ENCODE data around the gene DNAAF5. TPM values are rescaled to one million over a fixed set of nuclear protein-coding genes. Genes with fewer than 3 reads are reported as not detected.
"Not testable (repeated sequence)": the region's sequence is repeated elsewhere in the genome, so short reads cannot be mapped to it uniquely, and the experiment has no call there.

The DNAAF5 gene
- total and polyA plus RNA-seq, 8 donors: 6.7 to 210 (median 22.4) TPM

GRCh38 chr7:739983-740942 lies 13.8 kb downstream of the DNAAF5 start:
- intact Hi-C loops (cut with DNase I; ENCODE audit: low total_unique reads): no loop called here
- H3K36me3 ChIP-seq: peaks cover 19 to 50% (median 46%) of the 10 kb centered on the region in 4 donors
- no peaks in the 10 kb centered on the region for H3K27me3 ChIP-seq
- no peak overlapping the region for H3K4me3 ChIP-seq
- 94 to 96% (median 95%) methylated on average over 25 to 46 of the region's 46 CpGs for WGBS, 5 donors
- no peaks in the 10 kb centered on the region for H3K9me3 ChIP-seq
- TF ChIP-seq POLR2A (IDR thresholded peaks at IDR 0.05) (no peak), EP300 (IDR thresholded peaks at IDR 0.05) (no peak), POLR2AphosphoS5 (IDR thresholded peaks at IDR 0.05) (no peak)
- TF ChIP-seq, protein P1, sequence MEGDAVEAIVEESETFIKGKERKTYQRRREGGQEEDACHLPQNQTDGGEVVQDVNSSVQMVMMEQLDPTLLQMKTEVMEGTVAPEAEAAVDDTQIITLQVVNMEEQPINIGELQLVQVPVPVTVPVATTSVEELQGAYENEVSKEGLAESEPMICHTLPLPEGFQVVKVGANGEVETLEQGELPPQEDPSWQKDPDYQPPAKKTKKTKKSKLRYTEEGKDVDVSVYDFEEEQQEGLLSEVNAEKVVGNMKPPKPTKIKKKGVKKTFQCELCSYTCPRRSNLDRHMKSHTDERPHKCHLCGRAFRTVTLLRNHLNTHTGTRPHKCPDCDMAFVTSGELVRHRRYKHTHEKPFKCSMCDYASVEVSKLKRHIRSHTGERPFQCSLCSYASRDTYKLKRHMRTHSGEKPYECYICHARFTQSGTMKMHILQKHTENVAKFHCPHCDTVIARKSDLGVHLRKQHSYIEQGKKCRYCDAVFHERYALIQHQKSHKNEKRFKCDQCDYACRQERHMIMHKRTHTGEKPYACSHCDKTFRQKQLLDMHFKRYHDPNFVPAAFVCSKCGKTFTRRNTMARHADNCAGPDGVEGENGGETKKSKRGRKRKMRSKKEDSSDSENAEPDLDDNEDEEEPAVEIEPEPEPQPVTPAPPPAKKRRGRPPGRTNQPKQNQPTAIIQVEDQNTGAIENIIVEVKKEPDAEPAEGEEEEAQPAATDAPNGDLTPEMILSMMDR (IDR thresholded peaks at IDR 0.05): no peak
- H3K27ac ChIP-seq: no peak overlapping the region
- H3K4me1 ChIP-seq: no peaks in the 10 kb centered on the region
- DNase-seq: no peak

GRCh38 chr7:741191-741671 lies 14.7 kb downstream of the DNAAF5 start:
- WGBS, 5 donors: 90 to 93% (median 92%) methylated on average over 17 of the region's 17 CpGs
- no peak for DNase-seq
- no peak for TF ChIP-seq POLR2AphosphoS5 (IDR thresholded peaks at IDR 0.05)
- TF ChIP-seq POLR2A (IDR thresholded peaks at IDR 0.05): no peak
- no peak for TF ChIP-seq EP300 (IDR thresholded peaks at IDR 0.05)
- TF ChIP-seq, protein P1 (IDR thresholded peaks at IDR 0.05): no peak
- Histone ChIP-seq H3K27ac (no peak overlapping the region), H3K4me1 (no peaks in the 10 kb centered on the region), H3K9me3 (no peaks in the 10 kb centered on the region), H3K27me3 (no peaks in the 10 kb centered on the region), H3K36me3 (peaks cover 21 to 56% (median 50%) of the 10 kb centered on the region in 4 donors), H3K4me3 (no peak overlapping the region)
- intact Hi-C loops (cut with DNase I; ENCODE audit: low total_unique reads): no loop called here

DNA sequence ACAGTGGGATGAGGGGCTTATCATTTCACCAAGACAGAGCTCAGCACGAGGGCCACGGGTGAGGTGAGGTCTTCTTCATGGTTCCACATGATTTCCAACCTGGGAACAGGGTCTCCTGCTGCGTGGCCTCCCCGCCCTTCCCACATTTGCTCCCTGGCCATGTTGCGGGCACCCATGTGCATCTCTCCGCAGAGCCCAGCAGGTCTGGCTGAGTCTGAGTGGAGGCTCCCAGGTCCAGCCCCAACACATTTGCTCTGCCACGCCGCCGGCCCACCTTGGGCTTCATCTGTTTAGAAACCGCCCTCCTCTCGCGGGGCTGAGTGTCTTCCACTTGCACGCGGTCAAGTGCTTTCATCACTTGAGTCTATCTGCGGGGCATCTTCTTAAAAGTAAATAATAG lies 15.4 kb downstream of the DNAAF5 start:
- WGBS, 5 donors: 88 to 96% (median 90%) methylated on average over 14 to 15 of the region's 15 CpGs
- TF ChIP-seq, protein P1 (IDR thresholded peaks at IDR 0.05): no peak
- TF ChIP-seq POLR2A (IDR thresholded peaks at IDR 0.05) (no peak), EP300 (IDR thresholded peaks at IDR 0.05) (no peak), POLR2AphosphoS5 (IDR thresholded peaks at IDR 0.05) (no peak)

DNA sequence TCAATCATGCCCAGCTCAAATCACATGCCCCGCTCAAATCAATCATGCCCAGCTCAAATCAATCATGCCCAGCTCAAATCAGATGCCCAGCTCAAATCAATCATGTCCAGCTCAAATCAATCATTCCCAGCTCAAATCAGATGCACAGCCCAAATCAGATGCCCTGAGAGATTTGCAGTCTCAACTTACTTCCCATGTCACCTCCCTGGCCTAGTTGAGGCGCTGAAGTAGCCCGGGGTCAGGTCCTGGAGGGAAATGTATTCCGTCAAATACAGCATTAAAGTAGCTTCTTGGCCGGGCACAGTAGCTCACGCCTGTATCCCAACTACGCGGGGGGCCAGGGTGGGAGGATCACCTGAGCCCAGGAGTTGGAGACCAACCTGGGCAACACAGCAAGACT lies 16.3 kb downstream of the DNAAF5 start:
- H3K4me1 ChIP-seq: no peaks in the 10 kb centered on the region
- WGBS, 5 donors: 84 to 98% (median 89%) methylated on average over 8 of the region's 8 CpGs
- DNase-seq: no peak
- H3K27ac ChIP-seq: no peak overlapping the region
- no peak for TF ChIP-seq EP300 (IDR thresholded peaks at IDR 0.05)
- H3K4me3 ChIP-seq: no peak overlapping the region
- intact Hi-C loops (cut with DNase I; ENCODE audit: low total_unique reads): no loop called here
- no peaks in the 10 kb centered on the region for H3K9me3 ChIP-seq
- no peaks in the 10 kb centered on the region for H3K27me3 ChIP-seq
- H3K36me3 ChIP-seq: peaks cover 21 to 56% (median 46%) of the 10 kb centered on the region in 4 donors

More for the DNA sequence above, 15.4 kb downstream of the DNAAF5 start:
- Histone ChIP-seq H3K36me3 (peaks cover 21 to 56% (median 50%) of the 10 kb centered on the region in 4 donors), H3K4me1 (no peaks in the 10 kb centered on the region), H3K27ac (no peak overlapping the region), H3K27me3 (no peaks in the 10 kb centered on the region), H3K9me3 (no peaks in the 10 kb centered on the region), H3K4me3 (no peak overlapping the region)
- no peak for DNase-seq
- intact Hi-C loops (cut with DNase I; ENCODE audit: low total_unique reads): no loop called here

DNA sequence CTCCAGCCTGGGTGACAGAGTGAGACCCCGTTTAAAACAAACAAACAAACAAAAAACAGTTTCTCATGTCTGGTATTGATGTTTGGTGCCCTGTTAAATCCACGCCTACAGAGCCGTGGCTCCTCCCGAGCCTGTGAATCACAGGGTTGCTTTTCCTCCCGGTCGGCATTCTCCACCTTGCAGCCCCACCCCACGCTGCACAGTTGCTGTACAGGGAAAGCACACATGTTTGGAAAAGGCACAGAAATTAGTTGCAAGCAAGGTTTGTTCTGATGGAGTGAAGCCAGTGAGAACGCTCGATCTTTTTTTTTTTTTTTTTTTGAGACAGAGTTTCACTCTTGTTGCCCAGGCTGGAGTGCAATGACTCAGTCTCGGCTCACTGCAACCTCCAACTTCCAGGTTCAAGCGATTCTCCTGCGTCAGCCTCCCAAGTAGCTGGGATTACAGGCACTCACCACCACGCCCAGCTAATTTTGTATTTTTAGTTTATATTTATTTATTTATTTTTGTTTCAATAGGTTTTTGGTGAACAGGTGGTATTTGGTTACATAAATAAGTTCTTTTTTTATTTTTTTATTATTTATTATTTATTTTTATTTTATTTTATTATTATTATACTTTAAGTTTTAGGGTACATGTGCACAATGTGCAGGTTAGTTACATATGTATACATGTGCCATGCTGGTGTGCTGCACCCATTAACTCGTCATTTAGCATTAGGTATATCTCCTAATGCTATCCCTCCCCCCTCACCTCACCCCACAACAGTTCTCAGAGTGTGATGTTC lies 17.0 kb downstream of the DNAAF5 start:
- DNase-seq: peak; percentile 36 to 61
- H3K27me3 ChIP-seq; H3K27ac ChIP-seq; intact Hi-C loops (cut with DNase I; ENCODE audit: low total_unique reads); H3K9me3 ChIP-seq; H3K4me1 ChIP-seq; H3K4me3 ChIP-seq: not testable (repeated sequence)
- peaks cover 21 to 56% (median 46%) of the 10 kb centered on the region in 4 donors for H3K36me3 ChIP-seq
- WGBS, 5 donors: 59 to 85% (median 75%) methylated on average over 14 of the region's 14 CpGs

- 93 to 98% (median 94%) methylated on average over 5 of the region's 5 CpGs for WGBS, 5 donors
- peaks cover 21 to 57% (median 44%) of the 10 kb centered on the region in 4 donors for H3K36me3 ChIP-seq
- H3K27me3 ChIP-seq; intact Hi-C loops (cut with DNase I; ENCODE audit: low total_unique reads); H3K27ac ChIP-seq; H3K4me1 ChIP-seq; H3K4me3 ChIP-seq; DNase-seq; H3K9me3 ChIP-seq: not testable (repeated sequence)
These were observed 17.6 kb downstream of the DNAAF5 start for GRCh38 chr7:744128-744520.
